Hindlimb muscle (tissue), 1 donor: ENCODE measurements around the gene COX19. TPM values are rescaled to one million over a fixed set of nuclear protein-coding genes. Genes with fewer than 3 reads are reported as not detected.
"Not testable (repeated sequence)": the region's sequence is repeated elsewhere in the genome, so short reads cannot be mapped to it uniquely, and the experiment has no call there.

Experiments used
- DNase-seq: peaks from one replicate; pipeline ENCODE4 v3.0.0-alpha.2; 2013
- polyA plus RNA-seq: library from polyadenylated mRNA; unstranded; fragments of 120-200 nt; gene quantifications from one replicate; pipeline ENCODE4 v1.2.1, GENCODE V29; 2013; ENCODE audit not compliant: insufficient read length

Gene COX19
- polyA plus RNA-seq, 1 donor: 13.1 TPM

- DNase-seq: no peak
Measured at GRCh38 chr7:1010226-1010625, 34.9 kb upstream of the COX19 start.

GRCh38 chr7:1009747-1010146 lies 34.4 kb upstream of the COX19 start:
- no peak for DNase-seq

- DNase-seq: no peak
Measured at GRCh38 chr7:1008733-1009363, 33.5 kb upstream of the COX19 start.

GRCh38 chr7:1007901-1008300 lies 32.6 kb upstream of the COX19 start:
- DNase-seq: no peak

GRCh38 chr7:1005303-1005702 lies 30.0 kb upstream of the COX19 start:
- DNase-seq: no peak

- DNase-seq: no peak
Measured at GRCh38 chr7:1004018-1004852, 28.9 kb upstream of the COX19 start.

GRCh38 chr7:1002445-1002844 lies 27.1 kb upstream of the COX19 start:
- DNase-seq: not testable (repeated sequence)

- DNase-seq: not testable (repeated sequence)
Measured at GRCh38 chr7:1002026-1002425, 26.7 kb upstream of the COX19 start.

GRCh38 chr7:1001069-1001770 lies 25.9 kb upstream of the COX19 start:
- DNase-seq: not testable (repeated sequence)

- DNase-seq: no peak
Measured at GRCh38 chr7:999941-1000935, 24.9 kb upstream of the COX19 start.

- DNase-seq: no peak
Measured at GRCh38 chr7:999149-999879, 24.0 kb upstream of the COX19 start.

GRCh38 chr7:997404-998395 lies 22.4 kb upstream of the COX19 start:
- DNase-seq: no peak

- no peak for DNase-seq
Measured at GRCh38 chr7:996079-996872, 20.9 kb upstream of the COX19 start.

GRCh38 chr7:995571-995970 lies 20.2 kb upstream of the COX19 start:
- no peak for DNase-seq

GRCh38 chr7:994592-995308 lies 19.4 kb upstream of the COX19 start:
- DNase-seq: no peak

- DNase-seq: peak; percentile 96
Measured at GRCh38 chr7:992709-993607, 17.6 kb upstream of the COX19 start.
